ENCODE results near the gene ADGRV1.

Gene ADGRV1

DNA sequence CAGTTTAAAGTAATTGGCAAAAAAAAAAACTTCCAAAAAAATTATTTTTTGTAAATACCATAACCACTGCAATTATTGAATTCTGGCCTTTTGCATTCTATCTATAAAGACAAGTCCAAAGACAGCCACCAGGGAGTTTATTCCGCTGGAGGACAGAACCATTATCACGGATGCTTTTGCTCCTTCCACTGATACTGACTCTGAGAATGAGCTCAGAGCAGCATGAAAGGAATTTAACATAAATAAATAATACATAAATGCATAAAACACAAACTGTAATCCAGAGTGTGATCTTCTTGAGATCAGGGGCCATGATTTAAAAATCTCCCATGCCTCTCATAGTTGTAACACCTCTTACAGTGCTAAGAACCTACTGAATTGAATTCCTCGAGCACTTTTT lies 559.8 kb downstream of the ADGRV1 start:
- no peak for DNase-seq (ENCODE audit: low read depth)
- no peak overlapping the region for H3K4me3 ChIP-seq (ENCODE audit: low read depth, low read length)
- TF ChIP-seq, protein P1, sequence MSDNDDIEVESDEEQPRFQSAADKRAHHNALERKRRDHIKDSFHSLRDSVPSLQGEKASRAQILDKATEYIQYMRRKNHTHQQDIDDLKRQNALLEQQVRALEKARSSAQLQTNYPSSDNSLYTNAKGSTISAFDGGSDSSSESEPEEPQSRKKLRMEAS (IDR thresholded peaks at IDR 0.05; ENCODE audit: low read depth, low read length) = no peak
- no peak for TF ChIP-seq POLR2A (IDR thresholded peaks at IDR 0.05; ENCODE audit: extremely low read depth, insufficient read length)
- TF ChIP-seq MYC (IDR thresholded peaks at IDR 0.05; ENCODE audit: low read depth, low read length) = no peak
- TF ChIP-seq, protein P2, sequence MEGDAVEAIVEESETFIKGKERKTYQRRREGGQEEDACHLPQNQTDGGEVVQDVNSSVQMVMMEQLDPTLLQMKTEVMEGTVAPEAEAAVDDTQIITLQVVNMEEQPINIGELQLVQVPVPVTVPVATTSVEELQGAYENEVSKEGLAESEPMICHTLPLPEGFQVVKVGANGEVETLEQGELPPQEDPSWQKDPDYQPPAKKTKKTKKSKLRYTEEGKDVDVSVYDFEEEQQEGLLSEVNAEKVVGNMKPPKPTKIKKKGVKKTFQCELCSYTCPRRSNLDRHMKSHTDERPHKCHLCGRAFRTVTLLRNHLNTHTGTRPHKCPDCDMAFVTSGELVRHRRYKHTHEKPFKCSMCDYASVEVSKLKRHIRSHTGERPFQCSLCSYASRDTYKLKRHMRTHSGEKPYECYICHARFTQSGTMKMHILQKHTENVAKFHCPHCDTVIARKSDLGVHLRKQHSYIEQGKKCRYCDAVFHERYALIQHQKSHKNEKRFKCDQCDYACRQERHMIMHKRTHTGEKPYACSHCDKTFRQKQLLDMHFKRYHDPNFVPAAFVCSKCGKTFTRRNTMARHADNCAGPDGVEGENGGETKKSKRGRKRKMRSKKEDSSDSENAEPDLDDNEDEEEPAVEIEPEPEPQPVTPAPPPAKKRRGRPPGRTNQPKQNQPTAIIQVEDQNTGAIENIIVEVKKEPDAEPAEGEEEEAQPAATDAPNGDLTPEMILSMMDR (IDR thresholded peaks at IDR 0.05; ENCODE audit: low read depth, low read length) = no peak

DNA sequence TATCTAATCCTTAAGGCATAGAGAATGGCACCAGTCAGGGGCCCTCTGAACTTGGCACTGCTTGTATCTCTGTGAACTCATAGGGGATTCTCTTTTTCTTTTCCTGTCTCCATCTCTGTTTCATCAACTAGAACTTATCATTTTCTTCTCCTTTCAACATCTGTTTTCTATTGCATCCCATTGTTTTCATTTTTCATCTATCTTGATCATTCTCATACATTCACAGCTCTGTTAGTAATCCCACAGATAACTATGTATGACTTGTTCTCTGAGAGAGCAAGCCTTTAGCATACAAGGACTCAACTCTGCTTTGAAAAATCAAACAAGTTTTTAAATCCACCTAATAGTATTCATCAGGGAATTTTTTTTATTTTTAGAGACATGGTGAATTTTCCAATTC lies 560.2 kb downstream of the ADGRV1 start:
- no peak for DNase-seq (ENCODE audit: low read depth)
- no peak overlapping the region for H3K4me3 ChIP-seq (ENCODE audit: low read depth, low read length)
- TF ChIP-seq POLR2A (IDR thresholded peaks at IDR 0.05; ENCODE audit: extremely low read depth, insufficient read length) = no peak
- TF ChIP-seq, protein P1 (IDR thresholded peaks at IDR 0.05; ENCODE audit: low read depth, low read length) = no peak
- TF ChIP-seq, protein P2 (IDR thresholded peaks at IDR 0.05; ENCODE audit: low read depth, low read length) = no peak
- no peak for TF ChIP-seq MYC (IDR thresholded peaks at IDR 0.05; ENCODE audit: low read depth, low read length)

DNA sequence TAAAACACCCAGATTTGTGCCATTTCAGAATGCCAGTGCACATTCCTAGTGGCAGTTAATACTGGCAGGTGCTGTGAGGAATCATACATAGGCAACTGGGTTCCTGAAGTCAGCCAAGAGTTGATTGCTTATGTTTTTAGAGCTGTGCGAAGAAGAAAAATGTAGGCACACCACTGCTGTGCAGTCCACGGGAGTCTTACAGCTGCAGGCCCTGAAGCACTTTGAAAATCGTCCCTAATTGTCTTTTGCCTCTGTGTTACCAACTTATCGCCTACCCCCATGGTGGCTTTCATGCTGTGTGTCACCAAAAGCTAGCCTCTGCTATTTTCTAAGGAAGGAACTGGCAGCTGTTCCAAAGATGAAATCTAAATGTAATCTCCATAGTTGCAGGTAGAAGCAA lies 560.6 kb downstream of the ADGRV1 start:
- no peak for DNase-seq (ENCODE audit: low read depth)
- no peak overlapping the region for H3K4me3 ChIP-seq (ENCODE audit: low read depth, low read length)
- no peak for TF ChIP-seq POLR2A (IDR thresholded peaks at IDR 0.05; ENCODE audit: extremely low read depth, insufficient read length)
- TF ChIP-seq, protein P1 (IDR thresholded peaks at IDR 0.05; ENCODE audit: low read depth, low read length) = no peak
- TF ChIP-seq, protein P2 (IDR thresholded peaks at IDR 0.05; ENCODE audit: low read depth, low read length) = no peak
- TF ChIP-seq MYC (IDR thresholded peaks at IDR 0.05; ENCODE audit: low read depth, low read length) = no peak

DNA sequence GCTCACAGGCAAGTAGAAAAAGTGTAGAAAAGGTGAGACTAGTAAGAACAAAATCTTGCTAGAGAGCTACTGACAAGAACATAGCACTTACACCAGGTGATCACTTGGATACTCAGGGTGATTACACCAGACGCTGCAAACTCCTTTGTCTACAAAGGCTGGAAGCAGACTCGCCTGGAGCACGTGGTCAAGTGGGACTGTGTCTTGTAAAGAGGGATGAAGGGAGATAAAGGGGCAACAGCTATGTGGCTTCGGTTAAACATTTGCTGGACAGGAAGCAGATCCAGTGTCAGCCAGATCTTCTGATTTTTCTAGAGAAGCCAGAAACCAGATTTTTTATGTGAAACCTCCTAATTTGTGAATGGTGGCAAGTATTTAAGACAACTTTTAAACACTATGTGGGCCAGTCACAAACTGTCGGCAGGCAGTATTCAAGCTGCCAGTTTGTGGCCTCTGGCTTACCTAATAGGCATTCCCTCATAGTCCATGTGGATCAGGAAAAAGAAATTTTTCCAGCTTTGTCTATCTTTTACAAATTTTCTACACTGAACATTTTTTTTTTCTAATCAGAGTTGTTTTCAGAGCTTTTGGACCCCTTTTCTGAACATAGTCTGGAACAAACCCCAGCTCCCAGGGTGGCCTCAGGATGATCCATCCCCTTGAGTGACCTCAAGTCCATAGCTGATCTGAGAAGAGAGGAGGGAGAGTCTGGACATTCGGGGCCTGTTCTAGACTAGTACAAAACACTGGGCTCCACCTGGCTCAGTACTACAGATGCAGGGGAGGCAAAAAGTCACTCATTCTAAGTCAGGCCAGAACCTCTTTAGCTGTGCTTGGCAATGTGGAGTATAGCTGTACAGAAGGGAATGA lies 561.6 kb downstream of the ADGRV1 start:
- no peak for DNase-seq (ENCODE audit: low read depth)
- TF ChIP-seq, protein P2 (IDR thresholded peaks at IDR 0.05; ENCODE audit: low read depth, low read length) = no peak
- TF ChIP-seq MYC (IDR thresholded peaks at IDR 0.05; ENCODE audit: low read depth, low read length) = no peak
- TF ChIP-seq, protein P1 (IDR thresholded peaks at IDR 0.05; ENCODE audit: low read depth, low read length) = no peak
- TF ChIP-seq POLR2A (IDR thresholded peaks at IDR 0.05; ENCODE audit: extremely low read depth, insufficient read length) = no peak
- no peak overlapping the region for H3K4me3 ChIP-seq (ENCODE audit: low read depth, low read length)

DNA sequence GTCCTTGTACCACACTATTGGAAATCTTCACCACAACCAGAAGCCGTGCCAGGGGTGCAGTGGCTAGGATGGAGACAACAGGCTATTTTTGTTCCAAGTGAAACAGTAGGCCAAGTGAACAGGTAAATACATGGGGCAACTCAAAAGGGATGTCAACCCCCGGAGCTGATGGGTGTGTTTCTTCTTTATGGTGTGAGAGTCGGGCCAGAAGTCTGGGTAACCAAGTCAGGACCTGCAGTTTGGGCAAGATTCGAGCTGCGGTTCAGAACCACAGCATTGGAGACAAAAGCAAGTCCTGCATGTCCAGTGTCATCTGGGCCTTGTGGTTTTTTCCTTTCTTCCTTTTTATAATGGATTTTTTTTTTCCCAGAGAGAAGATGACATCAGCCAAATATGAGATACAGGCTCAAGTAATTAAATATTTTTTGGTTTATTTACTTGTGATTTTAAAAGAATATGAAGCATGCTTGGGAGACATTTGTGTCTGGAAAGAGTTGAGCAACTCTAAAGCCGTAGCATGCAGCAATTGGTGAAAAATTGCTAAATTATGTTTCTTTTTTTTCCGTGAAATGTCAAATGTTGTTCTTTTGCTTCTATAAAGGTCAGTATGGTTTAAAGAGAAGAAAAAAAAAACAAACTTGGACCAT lies 562.9 kb downstream of the ADGRV1 start:
- TF ChIP-seq, protein P2 (IDR thresholded peaks at IDR 0.05; ENCODE audit: low read depth, low read length) = no peak
- TF ChIP-seq MYC (IDR thresholded peaks at IDR 0.05; ENCODE audit: low read depth, low read length) (no peak), POLR2A (IDR thresholded peaks at IDR 0.05; ENCODE audit: extremely low read depth, insufficient read length) (no peak)
- TF ChIP-seq, protein P1 (IDR thresholded peaks at IDR 0.05; ENCODE audit: low read depth, low read length) = no peak
- no peak overlapping the region for H3K4me3 ChIP-seq (ENCODE audit: low read depth, low read length)
- DNase-seq (ENCODE audit: low read depth) = no peak

All from NB4 (cell line).